H9 (cell line): Measurements from ENCODE around the gene VMAC. TPM values are rescaled to one million over a fixed set of nuclear protein-coding genes. Genes with fewer than 3 reads are reported as not detected.

Source experiments
- DNase-seq: peaks from one replicate; pipeline ENCODE4 v3.0.0-alpha.2; 2017
- H2AFZ ChIP-seq: one replicate; pipeline ENCODE4 v1.6.1; 2013; ENCODE audit warnings: mild to moderate bottlenecking, low read length, control low read depth, moderate library complexity
- H2AK5ac ChIP-seq: 2 replicates; pipeline ENCODE4 v1.6.1; 2013; ENCODE audit warnings: low read length, control low read depth, mixed read lengths; ENCODE audit not compliant: insufficient read length
- H2BK120ac ChIP-seq: one replicate; pipeline ENCODE4 v1.6.1; 2013; ENCODE audit warnings: low read depth, mild to moderate bottlenecking, low read length, control low read depth, inconsistent platforms; ENCODE audit not compliant: poor library complexity, severe bottlenecking
- H2BK12ac ChIP-seq: 2 replicates; pipeline ENCODE4 v1.6.1; 2013; ENCODE audit warnings: low read length, control low read depth, mixed read lengths, low read depth; ENCODE audit not compliant: insufficient read length
- H2BK15ac ChIP-seq: 2 replicates; pipeline ENCODE4 v1.6.1; 2013; ENCODE audit warnings: low read depth, low read length, control low read depth
- H2BK20ac ChIP-seq: one replicate; pipeline ENCODE4 v1.6.1; 2013; ENCODE audit warnings: low read depth, mild to moderate bottlenecking, low read length, control low read depth, inconsistent platforms; ENCODE audit not compliant: poor library complexity, severe bottlenecking
- H2BK5ac ChIP-seq: 2 replicates; pipeline ENCODE4 v1.6.1; 2013; ENCODE audit warnings: low read length, control low read depth, mixed read lengths; ENCODE audit not compliant: insufficient read length
- H3K14ac ChIP-seq: 2 replicates; pipeline ENCODE4 v1.6.1; 2013; ENCODE audit warnings: low read length, control low read depth; ENCODE audit not compliant: insufficient read depth
- H3K18ac ChIP-seq: 2 replicates; pipeline ENCODE4 v1.6.1; 2013; ENCODE audit warnings: low read depth, mild to moderate bottlenecking, mixed read lengths, low read length, control low read depth; ENCODE audit not compliant: insufficient read length
- H3K23ac ChIP-seq: 2 replicates; pipeline ENCODE4 v1.6.1; 2013; ENCODE audit warnings: low read length, control low read depth, mixed read lengths, low read depth; ENCODE audit not compliant: insufficient read length
- H3K23me2 ChIP-seq: 2 replicates; pipeline ENCODE4 v1.6.1; 2013; ENCODE audit warnings: low read depth, mild to moderate bottlenecking, mixed read lengths, low read length, control low read depth; ENCODE audit not compliant: insufficient read length, poor library complexity, severe bottlenecking
- H3K27ac ChIP-seq: 2 replicates; pipeline ENCODE4 v1.5.1; 2013; ENCODE audit warnings: low read length, control low read depth, mixed read lengths, low read depth; ENCODE audit not compliant: insufficient read length
- H3K27me3 ChIP-seq: 2 replicates; pipeline ENCODE4 v1.6.1; 2013; ENCODE audit warnings: low read length, control low read depth, inconsistent platforms; ENCODE audit not compliant: insufficient read depth
- H3K4ac ChIP-seq: 2 replicates; pipeline ENCODE4 v1.6.1; 2013; ENCODE audit warnings: low read depth, mild to moderate bottlenecking, control low read depth, inconsistent platforms, low read length, moderate library complexity
- H3K4me1 ChIP-seq: 2 replicates; pipeline ENCODE4 v1.6.1; 2013; ENCODE audit warnings: low read length, control low read depth, inconsistent platforms; ENCODE audit not compliant: insufficient read depth
- H3K4me2 ChIP-seq: 2 replicates; pipeline ENCODE4 v1.6.1; 2013; ENCODE audit warnings: low read length, control low read depth, mixed read lengths; ENCODE audit not compliant: insufficient read length, insufficient read depth
- H3K56ac ChIP-seq: 2 replicates; pipeline ENCODE4 v1.6.1; 2013; ENCODE audit warnings: low read depth, mild to moderate bottlenecking, mixed read lengths, low read length, control low read depth; ENCODE audit not compliant: insufficient read length
- H3K79me1 ChIP-seq: 2 replicates; pipeline ENCODE4 v1.6.1; 2013; ENCODE audit warnings: low read depth, mild to moderate bottlenecking, moderate library complexity, low read length, control low read depth, inconsistent platforms; ENCODE audit not compliant: insufficient read depth, poor library complexity, severe bottlenecking
- H3K79me2 ChIP-seq: 2 replicates; pipeline ENCODE4 v1.6.1; 2013; ENCODE audit warnings: low read length, control low read depth, inconsistent platforms; ENCODE audit not compliant: insufficient read depth
- H3K9ac ChIP-seq: 2 replicates; pipeline ENCODE4 v1.6.1; 2013; ENCODE audit warnings: low read length, control low read depth, mixed read lengths; ENCODE audit not compliant: insufficient read length; ENCODE audit errors: extremely low read depth
- H3K9me3 ChIP-seq: one replicate; pipeline ENCODE4 v1.6.1; 2013; ENCODE audit warnings: low read depth, low read length, inconsistent platforms; ENCODE audit not compliant: control insufficient read depth
- H3T11ph ChIP-seq: one replicate; pipeline ENCODE4 v1.6.1; 2013; ENCODE audit warnings: mild to moderate bottlenecking, low read length, control low read depth, inconsistent platforms
- H4K20me1 ChIP-seq: one replicate; pipeline ENCODE4 v1.6.1; 2013; ENCODE audit not compliant: control insufficient read depth, insufficient read length, insufficient read depth
- H4K5ac ChIP-seq: 2 replicates; pipeline ENCODE4 v1.6.1; 2013; ENCODE audit warnings: low read depth, mild to moderate bottlenecking, mixed read lengths, low read length, control low read depth; ENCODE audit not compliant: insufficient read length
- H4K8ac ChIP-seq: replicated peaks from 2 replicates; pipeline ENCODE4 v1.6.1; 2013; ENCODE audit warnings: low read length, control low read depth, mixed read lengths, low read depth; ENCODE audit not compliant: insufficient read length
- H4K91ac ChIP-seq: 2 replicates; pipeline ENCODE4 v1.6.1; 2013; ENCODE audit warnings: low read depth, mild to moderate bottlenecking, moderate library complexity, mixed read lengths, low read length, control low read depth; ENCODE audit not compliant: insufficient read length
- H3K27ac Mint-ChIP-seq, 3 experiments: 2 replicates in 2 of 3; 3 replicates in 1 of 3; pipeline ENCODE4 v1.8.0; 2020 to 2021; ENCODE audit warnings: mixed read lengths in 3 of 3, mild to moderate bottlenecking in 1 of 3, moderate library complexity in 1 of 3
- H3K27me3 Mint-ChIP-seq: 2 replicates; pipeline ENCODE4 v1.8.0; 2021; ENCODE audit warnings: low read depth, mild to moderate bottlenecking, moderate library complexity, mixed read lengths
- H3K36me3 Mint-ChIP-seq, 3 experiments: 2 replicates in 2 of 3; 3 replicates in 1 of 3; pipeline ENCODE4 v1.8.0; 2020 to 2021; ENCODE audit warnings: low read depth in 3 of 3, mixed read lengths in 3 of 3; ENCODE audit not compliant: insufficient read depth in 1 of 3
- H3K4me1 Mint-ChIP-seq, 2 experiments: 2 replicates each; pipeline ENCODE4 v1.8.0; 2020; ENCODE audit warnings: mixed read lengths in 2 of 2
- H3K4me3 Mint-ChIP-seq, 2 experiments: 2 replicates in 1 of 2; 3 replicates in 1 of 2; pipeline ENCODE4 v1.8.0; 2020 to 2021; ENCODE audit warnings: mild to moderate bottlenecking in 2 of 2, mixed read lengths in 2 of 2, moderate library complexity in 1 of 2
- H3K9me3 Mint-ChIP-seq, 2 experiments: 2 replicates in 1 of 2; 3 replicates in 1 of 2; pipeline ENCODE4 v1.8.0; 2020; ENCODE audit warnings: mild to moderate bottlenecking in 2 of 2, mixed read lengths in 2 of 2, moderate library complexity in 1 of 2
- WGBS: extraction: QIAGEN DNeasy Blood & Tissue Kit; methylation state at CpG from one replicate; pipeline ENCODE4 v1.1.7; 2013; ENCODE audit warnings: missing lambda C conversion rate, low lambda C conversion rate, mixed read lengths; ENCODE audit not compliant: insufficient read length; ENCODE audit errors: extremely low coverage; 5-methylcytosine and 5-hydroxymethylcytosine counted together
- total RNA-seq: library from RNA; stranded (reverse); gene quantifications from 2 replicates; pipeline ENCODE4 v1.2.1, GENCODE V29; 2021
- TF ChIP-seq, protein P1 (sequence below): fragments of 200-600 bp; sonication (generic); conservative IDR thresholded peaks from 3 replicates; pipeline ENCODE4 v1.8.0; 2021; ENCODE audit warnings: antibody characterized with exemption, mild to moderate bottlenecking

The VMAC gene
- total RNA-seq, 1 experiment from 2014 or later = 2.2 TPM

DNA sequence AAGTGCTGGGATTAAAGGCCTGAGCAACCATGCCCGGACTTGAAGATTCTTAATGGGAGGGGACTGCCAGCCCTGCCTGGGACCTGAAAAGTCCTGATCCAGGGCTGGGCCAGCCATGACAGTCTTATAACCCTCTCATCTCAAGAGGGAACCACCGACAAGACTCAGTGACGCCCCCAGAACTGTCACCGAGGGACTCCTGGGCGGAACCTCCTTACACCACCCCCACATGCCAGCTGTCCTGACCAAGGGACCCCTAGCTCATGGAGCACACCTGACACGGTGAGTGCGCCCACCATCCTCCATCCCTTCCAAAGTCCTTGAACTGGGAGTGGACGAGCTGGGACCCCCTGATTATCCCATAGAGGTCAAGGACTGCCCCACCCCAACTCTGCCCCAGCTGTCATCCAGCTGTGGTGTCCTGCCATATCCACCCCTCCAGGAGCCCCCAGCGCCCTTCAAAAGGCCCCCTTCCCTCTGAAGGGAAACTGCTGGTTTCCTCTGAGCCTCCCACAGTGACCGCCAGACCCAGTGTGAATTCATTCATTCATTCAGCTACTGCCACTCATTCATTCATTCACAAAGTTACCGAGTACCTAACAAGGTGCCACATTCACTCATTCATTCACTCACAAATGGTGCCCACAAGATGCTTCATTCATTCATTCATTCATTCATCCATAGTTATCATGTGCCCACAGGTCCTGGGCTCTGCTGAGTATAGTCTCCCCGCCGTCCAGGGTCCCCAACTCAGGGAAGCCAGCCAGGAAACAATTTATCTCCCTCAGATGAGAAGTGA, 4.7 kb upstream of the VMAC start:
- no peak overlapping the region for H3K9ac ChIP-seq
- TF ChIP-seq, protein P1, sequence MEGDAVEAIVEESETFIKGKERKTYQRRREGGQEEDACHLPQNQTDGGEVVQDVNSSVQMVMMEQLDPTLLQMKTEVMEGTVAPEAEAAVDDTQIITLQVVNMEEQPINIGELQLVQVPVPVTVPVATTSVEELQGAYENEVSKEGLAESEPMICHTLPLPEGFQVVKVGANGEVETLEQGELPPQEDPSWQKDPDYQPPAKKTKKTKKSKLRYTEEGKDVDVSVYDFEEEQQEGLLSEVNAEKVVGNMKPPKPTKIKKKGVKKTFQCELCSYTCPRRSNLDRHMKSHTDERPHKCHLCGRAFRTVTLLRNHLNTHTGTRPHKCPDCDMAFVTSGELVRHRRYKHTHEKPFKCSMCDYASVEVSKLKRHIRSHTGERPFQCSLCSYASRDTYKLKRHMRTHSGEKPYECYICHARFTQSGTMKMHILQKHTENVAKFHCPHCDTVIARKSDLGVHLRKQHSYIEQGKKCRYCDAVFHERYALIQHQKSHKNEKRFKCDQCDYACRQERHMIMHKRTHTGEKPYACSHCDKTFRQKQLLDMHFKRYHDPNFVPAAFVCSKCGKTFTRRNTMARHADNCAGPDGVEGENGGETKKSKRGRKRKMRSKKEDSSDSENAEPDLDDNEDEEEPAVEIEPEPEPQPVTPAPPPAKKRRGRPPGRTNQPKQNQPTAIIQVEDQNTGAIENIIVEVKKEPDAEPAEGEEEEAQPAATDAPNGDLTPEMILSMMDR = no peak
- no peak overlapping the region for H2AFZ ChIP-seq
- H3K9me3 Mint-ChIP-seq = no peaks in the 10 kb centered on the region
- H3T11ph ChIP-seq = no peak overlapping the region
- H3K9me3 ChIP-seq = no peaks in the 10 kb centered on the region
- no peak overlapping the region for H3K23ac ChIP-seq
- DNase-seq = no peak
- H3K4me1 ChIP-seq = no peaks in the 10 kb centered on the region
- no peak overlapping the region for H3K27ac ChIP-seq
- WGBS = no CpG with 5 or more reads among the region's 13 CpGs
- H3K23me2 ChIP-seq = peaks cover 3% of the 10 kb centered on the region
- H3K4ac ChIP-seq = no peak overlapping the region
- H3K27me3 Mint-ChIP-seq = no peaks in the 10 kb centered on the region
- H3K79me1 ChIP-seq = peaks cover 3% of the 10 kb centered on the region
- peaks cover 18% of the 10 kb centered on the region; the same call in 1 of the 2 replicates for H3K79me2 ChIP-seq
- no peak overlapping the region for H2BK5ac ChIP-seq
- no peak overlapping the region for H3K14ac ChIP-seq
- H4K20me1 ChIP-seq = no peaks in the 10 kb centered on the region
- H2BK120ac ChIP-seq = no peak overlapping the region
- H2BK12ac ChIP-seq = no peak overlapping the region
- no peak overlapping the region for H2BK15ac ChIP-seq
- no peak overlapping the region for H3K18ac ChIP-seq
- H3K36me3 Mint-ChIP-seq = peaks cover 15 to 28% (median 18%) of the 10 kb centered on the region in 3 experiments
- H3K4me2 ChIP-seq = no peak overlapping the region
- H4K5ac ChIP-seq = no peak overlapping the region
- H3K4me1 Mint-ChIP-seq = peaks cover 2 to 5% of the 10 kb centered on the region in 2 experiments; a peak in 3 of 4 replicates
- no peaks in the 10 kb centered on the region for H3K27me3 ChIP-seq
- peak overlapping the region in 1 of 2 experiments; percentile 24; a peak in 1 of 5 replicates for H3K4me3 Mint-ChIP-seq
- H3K27ac Mint-ChIP-seq = no peak overlapping the region
- no peak overlapping the region for H3K56ac ChIP-seq
- no peak overlapping the region for H2BK20ac ChIP-seq
- no peak overlapping the region for H4K8ac ChIP-seq
- H2AK5ac ChIP-seq = no peak overlapping the region
- no peak overlapping the region for H4K91ac ChIP-seq
